SK-N-SH (cell line): ENCODE measurements around the gene NEK9. TPM values are rescaled to one million over a fixed set of nuclear protein-coding genes. Genes with fewer than 3 reads are reported as not detected.

Experiments used
- CTCF ChIA-PET: fragments of 300-600, 350-600 bp; formaldehyde crosslinking; extraction: SDS; loops from one replicate; lab custom pipeline; 2021; lab: Yijun Ruan, JAX
- POLR2A ChIA-PET: fragments of 350-600 bp; sonication (Branson Sonifier 250); formaldehyde crosslinking; extraction: SDS; loops from one replicate; lab custom pipeline; 2020; ENCODE audit warnings: antibody characterized with exemption, inconsistent platforms; lab: Yijun Ruan, JAX
- DNase-seq: peaks from one replicate; pipeline ENCODE4 v3.0.0; 2012
- H2AFZ ChIP-seq: fragments of 200-600 bp; sonication (generic); 2 replicates; pipeline ENCODE4 v1.8.1; 2016; ENCODE audit warnings: antibody characterized with exemption, mild to moderate bottlenecking, low read depth
- H3F3A ChIP-seq: fragments of 200-600 bp; sonication (generic); replicated peaks from 2 replicates; pipeline ENCODE3; 2016; ENCODE audit warnings: antibody characterized with exemption, mild to moderate bottlenecking; ENCODE audit not compliant: insufficient read depth
- H3K27ac ChIP-seq, 2 experiments: fragments of 200-500 bp in 1 of 2; fragments of 200-600 bp in 1 of 2; sonication (Bioruptor generic) in 1 of 2; sonication (generic), shearing (Covaris generic) in 1 of 2; 2 replicates each; pipeline versions ENCODE4 v1.5.1 to v1.6.1; 2014 to 2016; ENCODE audit warnings: low read depth in 2 of 2, inconsistent platforms in 1 of 2, low read length in 1 of 2, mild to moderate bottlenecking in 1 of 2, mixed read lengths in 1 of 2
- H3K27me3 ChIP-seq: fragments of 200-600 bp; sonication (generic), shearing (Covaris generic); 2 replicates; pipeline ENCODE4 v1.6.1; 2016; ENCODE audit warnings: mixed run types; ENCODE audit not compliant: insufficient read depth
- H3K36me3 ChIP-seq, 2 experiments: fragments of 200-500 bp in 1 of 2; fragments of 200-600 bp in 1 of 2; sonication (Bioruptor generic) in 1 of 2; sonication (generic) in 1 of 2; replicated peaks in 1 of 2; 2 replicates each; pipeline versions ENCODE3 to v1.5.1; 2014 to 2016; ENCODE audit warnings: low read length in 1 of 2, mild to moderate bottlenecking in 1 of 2; ENCODE audit not compliant: insufficient read depth in 2 of 2, control insufficient read depth in 1 of 2
- H3K4me1 ChIP-seq, 2 experiments: fragments of 200-500 bp in 1 of 2; fragments of 200-600 bp in 1 of 2; sonication (Bioruptor generic) in 1 of 2; sonication (generic), shearing (Covaris generic) in 1 of 2; 2 replicates each; pipeline versions ENCODE4 v1.5.1 to v1.6.1; 2014 to 2016; ENCODE audit warnings: low read depth in 1 of 2, low read length in 1 of 2, mixed run types in 1 of 2; ENCODE audit not compliant: insufficient read depth in 2 of 2, control insufficient read depth in 1 of 2
- H3K4me2 ChIP-seq: fragments of 200-600 bp; sonication (generic), shearing (Covaris generic); 2 replicates; pipeline ENCODE4 v1.6.1; 2017; ENCODE audit warnings: mixed run types
- H3K4me3 ChIP-seq, 2 experiments: fragments of 200-500 bp in 1 of 2; fragments of 200-600 bp in 1 of 2; sonication (Bioruptor generic) in 1 of 2; sonication (generic), shearing (Covaris generic) in 1 of 2; 2 replicates each; pipeline versions ENCODE4 v1.5.1 to v1.8.1; 2014 to 2016; ENCODE audit warnings: low read depth in 2 of 2, inconsistent platforms in 1 of 2, low read length in 1 of 2, mild to moderate bottlenecking in 1 of 2, mixed read lengths in 1 of 2, moderate library complexity in 1 of 2
- H3K79me2 ChIP-seq: fragments of 200-600 bp; sonication (generic); 2 replicates; pipeline ENCODE4 v1.8.1; 2017; ENCODE audit warnings: mild to moderate bottlenecking; ENCODE audit not compliant: insufficient read depth
- H3K9ac ChIP-seq: fragments of 200-600 bp; sonication (generic); 2 replicates; pipeline ENCODE4 v1.6.1; 2017; ENCODE audit warnings: mixed run types
- H3K9me2 ChIP-seq: fragments of 200-600 bp; sonication (generic); 2 replicates; pipeline ENCODE4 v1.6.1; 2017; ENCODE audit warnings: mixed run types
- H3K9me3 ChIP-seq: fragments of 200-600 bp; sonication (generic); 2 replicates; pipeline ENCODE4 v1.6.1; 2017; ENCODE audit warnings: mixed run types, mild to moderate bottlenecking, moderate library complexity
- H4K20me1 ChIP-seq: fragments of 200-600 bp; sonication (generic); 2 replicates; pipeline ENCODE4 v1.6.1; 2017; ENCODE audit warnings: mild to moderate bottlenecking, mixed run types; ENCODE audit not compliant: insufficient read depth
- CTCF ChIP-seq: fragments of 200-600 bp; sonication (generic); IDR thresholded peaks from 2 replicates; pipeline ENCODE4 v1.6.1; 2017; ENCODE audit warnings: antibody characterized with exemption, mild to moderate bottlenecking, moderate library complexity
- ELF1 ChIP-seq: IDR thresholded peaks from 2 replicates; pipeline ENCODE4 v1.4.0; 2012
- EZH2phosphoT487 ChIP-seq: fragments of 200-600 bp; sonication (generic); IDR thresholded peaks from 2 replicates; pipeline ENCODE4 v1.6.1; 2017; ENCODE audit warnings: low read depth, mixed run types, mild to moderate bottlenecking, antibody characterized with exemption, moderate library complexity, borderline replicate concordance
- FOSL2 ChIP-seq: IDR thresholded peaks from 2 replicates; pipeline ENCODE4 v1.4.0; 2012; ENCODE audit warnings: low read depth, mild to moderate bottlenecking, moderate library complexity, borderline replicate concordance
- FOXM1 ChIP-seq: IDR thresholded peaks from 2 replicates; pipeline ENCODE4 v1.4.0; 2012; ENCODE audit warnings: low read depth, mild to moderate bottlenecking
- GABPA ChIP-seq: IDR thresholded peaks from 2 replicates; pipeline ENCODE4 v1.4.0; 2012; ENCODE audit warnings: low read depth, mild to moderate bottlenecking
- JUND ChIP-seq: IDR thresholded peaks from 2 replicates; pipeline ENCODE4 v1.4.0; 2012
- MAX ChIP-seq: IDR thresholded peaks from 2 replicates; pipeline ENCODE4 v1.4.0; 2012; ENCODE audit warnings: low read depth
- MXI1 ChIP-seq: IDR thresholded peaks from 2 replicates; pipeline ENCODE4 v1.6.1; 2012; ENCODE audit warnings: mild to moderate bottlenecking, low read depth, low read length, improper control_type of control experiment
- PBX3 ChIP-seq: IDR thresholded peaks from 2 replicates; pipeline ENCODE4; 2012
- RAD21 ChIP-seq: IDR thresholded peaks from 2 replicates; pipeline ENCODE4 v1.6.1; 2012; ENCODE audit warnings: mild to moderate bottlenecking, low read length
- RCOR1 ChIP-seq: fragments of 150-350 bp; IDR thresholded peaks from 2 replicates; pipeline ENCODE4 v1.6.1; 2017; ENCODE audit warnings: antibody characterized with exemption, low read length
- REST ChIP-seq: IDR thresholded peaks from 2 replicates; pipeline ENCODE4 v1.6.1; 2012; ENCODE audit warnings: mild to moderate bottlenecking, low read depth, low read length, moderate library complexity
- RFX5 ChIP-seq: IDR thresholded peaks from 2 replicates; pipeline ENCODE4 v1.6.1; 2012; ENCODE audit warnings: mild to moderate bottlenecking, improper control_type of control experiment, low read length
- SMC3 ChIP-seq: IDR thresholded peaks from 2 replicates; pipeline ENCODE4 v1.6.1; 2012; ENCODE audit warnings: low read depth, low read length, improper control_type of control experiment
- TEAD4 ChIP-seq: IDR thresholded peaks from 2 replicates; pipeline ENCODE4 v1.4.0; 2012; ENCODE audit warnings: mild to moderate bottlenecking, borderline replicate concordance; ENCODE audit not compliant: insufficient read depth
- USF2 ChIP-seq: fragments of 150-350 bp; IDR thresholded peaks from 2 replicates; pipeline ENCODE4 v1.6.1; 2017; ENCODE audit warnings: antibody characterized with exemption, low read length, low read depth, borderline replicate concordance
- YY1 ChIP-seq: IDR thresholded peaks from 2 replicates; pipeline ENCODE4 v1.4.0; 2012; ENCODE audit warnings: low read depth, mild to moderate bottlenecking
- ZBTB33 ChIP-seq: IDR thresholded peaks from 2 replicates; pipeline ENCODE4 v1.4.0; 2012; ENCODE audit warnings: low read depth, borderline replicate concordance
- WGBS: methylation state at CpG from one replicate; pipeline ENCODE4 v1.1.6; 2017; ENCODE audit warnings: low lambda C conversion rate; 5-methylcytosine and 5-hydroxymethylcytosine counted together
- polyA plus RNA-seq, 3 experiments: library from polyadenylated mRNA; depleted of rRNA; stranded (reverse); fragments of >200 nt; gene quantifications; 2 replicates each; pipeline ENCODE4 v1.2.3, GENCODE V29; 2012

Gene NEK9
- polyA plus RNA-seq, 1 of the 3 experiments (the other 2 are of a cell fraction) = 48.1 TPM

- no peak for TF ChIP-seq RAD21
- no peak for TF ChIP-seq GABPA
- no peak for TF ChIP-seq USF2
Observed at GRCh38 chr14:75133597-75133996, 6.7 kb upstream of the NEK9 start (continued).

GRCh38 chr14:75132382-75133086 is 5.7 kb upstream of the NEK9 start:
- no peaks in the 10 kb centered on the region for H3K9me3 ChIP-seq
- ChIA-PET CTCF (interaction anchor here (0.6 to 11.6 kb wide), 6 partner anchors 9 to 356 kb away, joined by 3 to 237 read pairs (median 4); no protein-coding TSS in a partner anchor), POLR2A (no interaction called here)
- H3F3A ChIP-seq = peaks cover 31% of the 10 kb centered on the region
- no peak overlapping the region; a peak in 1 of 4 replicates for H3K4me3 ChIP-seq
- peak; percentile 50 for DNase-seq
- H4K20me1 ChIP-seq = 0 out of 2 replicates have a peak, but pooled peaks cover 2% of the 10 kb centered on the region
- no peaks in the 10 kb centered on the region for H3K27me3 ChIP-seq
- H3K27ac ChIP-seq = peak overlapping the region in 1 of 2 experiments; percentile 34; a peak in 2 of 4 replicates
- H2AFZ ChIP-seq = no peak overlapping the region
- H3K36me3 ChIP-seq = peaks cover 30 to 47% of the 10 kb centered on the region in 2 experiments
- H3K4me1 ChIP-seq = peaks cover 0 to 7% of the 10 kb centered on the region in 2 experiments; a peak in 2 of 4 replicates
- 53% methylated on average over 4 of the region's 4 CpGs for WGBS
- peaks cover 34% of the 10 kb centered on the region for H3K79me2 ChIP-seq
- no peak overlapping the region for H3K4me2 ChIP-seq
- H3K9ac ChIP-seq = no peak overlapping the region
- no peaks in the 10 kb centered on the region for H3K9me2 ChIP-seq
- no peak for TF ChIP-seq RFX5
- no peak for TF ChIP-seq FOSL2
- TF ChIP-seq ELF1 = no peak
- TF ChIP-seq REST = no peak
- TF ChIP-seq CTCF = peak; percentile 78
- no peak for TF ChIP-seq MAX
- no peak for TF ChIP-seq RCOR1
- no peak for TF ChIP-seq USF2
- no peak for TF ChIP-seq TEAD4
- no peak for TF ChIP-seq JUND
- TF ChIP-seq SMC3 = peak; percentile 89
- no peak for TF ChIP-seq EZH2phosphoT487
- TF ChIP-seq YY1 = no peak
- TF ChIP-seq FOXM1 = 0 out of 2 replicates have a peak, but pooled peaks have one; percentile 17
- no peak for TF ChIP-seq PBX3
- TF ChIP-seq ZBTB33 = no peak
- no peak for TF ChIP-seq MXI1
